Lower lobe of right lung (tissue), 2 donors: ENCODE measurements around the gene CXCR1. TPM values are rescaled to one million over a fixed set of nuclear protein-coding genes. Genes with fewer than 3 reads are reported as not detected.

Experiments
- ATAC-seq, 2 donors: fragments of 200-7000 bp; cut with Tn5 transposase; one replicate each; pipeline ENCODE4 v1.9.1; 2020 to 2022; ENCODE audit warnings: mild to moderate bottlenecking in 2 of 2, moderate library complexity in 2 of 2
- DNase-seq: peaks from one replicate; pipeline ENCODE4 v3.0.0-alpha.2; 2020
- H3K27ac ChIP-seq: fragments of 200-600 bp; one replicate; pipeline ENCODE4 v1.8.0; 2022
- H3K27me3 ChIP-seq: fragments of 200-600 bp; one replicate; pipeline ENCODE4 v1.8.0; 2022; ENCODE audit warnings: low read depth
- H3K36me3 ChIP-seq: fragments of 200-600 bp; one replicate; pipeline ENCODE4 v1.8.0; 2022; ENCODE audit warnings: mild to moderate bottlenecking
- H3K4me1 ChIP-seq: fragments of 200-600 bp; one replicate; pipeline ENCODE4 v1.8.0; 2022
- H3K4me3 ChIP-seq: fragments of 200-600 bp; one replicate; pipeline ENCODE4 v1.8.0; 2022; ENCODE audit warnings: mild to moderate bottlenecking
- H3K9me3 ChIP-seq: fragments of 200-600 bp; one replicate; pipeline ENCODE4 v1.8.0; 2022
- intact Hi-C: fragments of 100-400 bp; cut with DNase I; formaldehyde crosslinking; loops from one replicate; pipeline ENCODE4 v1.11.0; 2022
- total RNA-seq: library from RNA; stranded (reverse); fragmentation: NEBNext Ultra II Directional; extraction: Animal tissue kit (Norgen Biotek cat#: 25700); gene quantifications from one replicate; pipeline ENCODE4 v1.2.1, GENCODE V29; 2021
- TF ChIP-seq, protein P1 (sequence below): fragments of 200-600 bp; IDR thresholded peaks from one replicate; pipeline ENCODE4 v1.8.0; 2022; ENCODE audit warnings: antibody characterized with exemption, mild to moderate bottlenecking
- donor health status: DM: no; HTN: yes; CAD: no; lungs with severe emphysema.

Gene CXCR1
- total RNA-seq, 1 donor from 2014 or later: 10.4 TPM

DNA sequence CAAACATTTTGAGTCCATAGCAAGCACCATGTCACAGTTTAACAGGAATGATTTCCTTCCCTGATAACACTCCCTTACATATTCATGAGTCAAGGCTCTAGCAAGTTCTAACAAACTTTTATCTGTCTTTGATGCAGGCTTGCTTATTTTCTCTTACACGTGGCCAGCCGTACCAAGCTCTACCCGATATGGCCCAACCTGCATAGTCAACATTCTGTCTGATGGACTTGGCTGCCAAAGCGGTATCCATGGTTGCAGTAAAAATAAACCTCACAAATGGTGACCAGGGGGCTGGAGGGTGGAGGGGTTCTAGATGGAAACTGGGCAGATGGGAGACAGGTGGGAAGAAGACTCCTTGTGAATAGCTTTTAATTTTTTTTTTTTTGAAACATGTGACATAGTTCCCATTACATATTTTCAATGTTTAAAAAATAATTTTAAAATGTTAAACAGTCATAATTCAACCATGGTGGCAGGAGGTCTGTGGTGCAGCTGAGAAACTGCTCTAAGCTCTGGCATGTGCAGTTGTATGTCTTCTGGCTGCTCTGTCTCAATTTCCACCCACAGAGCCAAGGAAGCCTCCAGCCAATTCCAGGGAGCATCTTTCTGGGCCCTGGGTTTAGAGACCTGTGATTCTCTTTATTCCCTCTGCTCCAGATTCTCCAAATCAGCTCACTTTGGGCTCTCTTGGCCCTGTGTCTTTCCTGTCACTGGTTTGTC is 20.7 kb upstream of the CXCR1 start:
- ATAC-seq (no peak), DNase-seq (no peak)
- no peak overlapping the region for H3K27ac ChIP-seq
- peaks cover 10% of the 10 kb centered on the region for H3K4me1 ChIP-seq
- intact Hi-C loops: no loop called here
- TF ChIP-seq, protein P1, sequence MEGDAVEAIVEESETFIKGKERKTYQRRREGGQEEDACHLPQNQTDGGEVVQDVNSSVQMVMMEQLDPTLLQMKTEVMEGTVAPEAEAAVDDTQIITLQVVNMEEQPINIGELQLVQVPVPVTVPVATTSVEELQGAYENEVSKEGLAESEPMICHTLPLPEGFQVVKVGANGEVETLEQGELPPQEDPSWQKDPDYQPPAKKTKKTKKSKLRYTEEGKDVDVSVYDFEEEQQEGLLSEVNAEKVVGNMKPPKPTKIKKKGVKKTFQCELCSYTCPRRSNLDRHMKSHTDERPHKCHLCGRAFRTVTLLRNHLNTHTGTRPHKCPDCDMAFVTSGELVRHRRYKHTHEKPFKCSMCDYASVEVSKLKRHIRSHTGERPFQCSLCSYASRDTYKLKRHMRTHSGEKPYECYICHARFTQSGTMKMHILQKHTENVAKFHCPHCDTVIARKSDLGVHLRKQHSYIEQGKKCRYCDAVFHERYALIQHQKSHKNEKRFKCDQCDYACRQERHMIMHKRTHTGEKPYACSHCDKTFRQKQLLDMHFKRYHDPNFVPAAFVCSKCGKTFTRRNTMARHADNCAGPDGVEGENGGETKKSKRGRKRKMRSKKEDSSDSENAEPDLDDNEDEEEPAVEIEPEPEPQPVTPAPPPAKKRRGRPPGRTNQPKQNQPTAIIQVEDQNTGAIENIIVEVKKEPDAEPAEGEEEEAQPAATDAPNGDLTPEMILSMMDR: no peak
- no peaks in the 10 kb centered on the region for H3K36me3 ChIP-seq
- H3K27me3 ChIP-seq: no peaks in the 10 kb centered on the region
- H3K9me3 ChIP-seq: no peaks in the 10 kb centered on the region
- no peak overlapping the region for H3K4me3 ChIP-seq

DNA sequence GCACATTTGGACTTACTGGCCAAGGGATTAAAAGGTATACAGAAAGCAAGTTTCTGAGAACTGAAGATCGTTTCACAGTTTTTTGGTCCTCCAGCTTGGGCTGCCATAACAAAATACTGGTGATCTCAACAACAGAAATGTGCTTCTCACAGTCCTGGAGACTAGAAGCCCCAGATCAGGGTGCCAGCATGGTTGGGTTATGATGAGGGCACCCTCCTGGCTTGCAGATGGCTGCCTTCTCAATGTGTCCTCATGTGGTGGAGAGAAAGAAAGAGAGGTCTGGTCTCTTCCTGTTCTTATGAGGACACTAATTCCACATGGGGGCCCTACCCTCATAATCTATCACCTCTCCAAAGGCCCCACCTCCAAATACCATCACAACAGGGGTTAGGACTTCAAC is 20.1 kb upstream of the CXCR1 start:
- DNase-seq (no peak), ATAC-seq (no peak)
- Histone ChIP-seq H3K4me1 (peaks cover 10% of the 10 kb centered on the region), H3K9me3 (no peaks in the 10 kb centered on the region), H3K27ac (no peak overlapping the region), H3K4me3 (no peak overlapping the region), H3K27me3 (no peaks in the 10 kb centered on the region), H3K36me3 (no peaks in the 10 kb centered on the region)
- TF ChIP-seq, protein P1: no peak
- intact Hi-C loops: no loop called here

DNA sequence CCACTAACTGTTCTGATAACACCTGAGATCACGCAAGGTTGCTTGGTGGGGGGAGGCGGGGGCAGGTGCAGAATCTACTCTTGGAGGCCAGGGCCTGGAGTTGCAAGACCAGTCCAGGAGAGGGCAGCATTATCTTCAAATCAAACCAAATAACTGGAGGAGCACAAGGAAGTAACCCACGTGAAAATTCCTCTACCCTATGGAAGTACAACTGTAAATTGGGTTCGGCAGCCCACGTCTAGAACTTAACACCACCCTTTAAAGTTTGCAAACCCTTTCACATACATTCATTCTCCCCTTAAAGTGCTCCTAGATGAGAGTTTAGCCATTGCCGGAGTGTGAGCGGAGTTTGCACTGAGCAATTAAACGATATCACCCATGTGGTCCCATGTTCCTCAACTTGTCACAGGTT is 19.6 kb upstream of the CXCR1 start:
- H3K9me3 ChIP-seq: no peaks in the 10 kb centered on the region
- no peak overlapping the region for H3K27ac ChIP-seq
- H3K36me3 ChIP-seq: no peaks in the 10 kb centered on the region
- DNase-seq (peak; percentile 77), ATAC-seq (peak; percentile 94 to 96)
- TF ChIP-seq, protein P1: peak; percentile 86
- intact Hi-C loops: no loop called here
- no peaks in the 10 kb centered on the region for H3K27me3 ChIP-seq
- H3K4me1 ChIP-seq: peaks cover 10% of the 10 kb centered on the region
- no peak overlapping the region for H3K4me3 ChIP-seq

DNA sequence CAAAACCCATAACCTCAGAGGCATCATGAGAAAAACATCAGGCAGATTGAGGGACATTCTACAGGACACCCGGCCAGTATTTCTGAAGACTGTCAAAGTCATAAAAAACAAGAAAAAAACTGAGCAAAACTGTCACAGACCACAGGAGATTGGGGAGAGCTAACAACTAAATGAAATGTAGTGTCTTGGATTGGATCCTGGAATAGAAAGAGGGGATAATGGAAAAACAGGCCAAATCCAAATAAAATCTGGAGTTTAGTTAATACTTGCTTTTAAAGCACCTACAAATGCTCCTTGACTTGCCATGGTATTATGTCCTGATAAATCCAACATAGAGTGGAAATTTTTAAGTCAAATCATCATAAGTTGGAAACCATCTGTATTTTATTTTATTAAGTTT is 17.6 kb upstream of the CXCR1 start:
- Histone ChIP-seq H3K36me3 (no peaks in the 10 kb centered on the region), H3K4me1 (peaks cover 10% of the 10 kb centered on the region), H3K4me3 (no peak overlapping the region), H3K9me3 (no peaks in the 10 kb centered on the region), H3K27ac (no peak overlapping the region), H3K27me3 (no peaks in the 10 kb centered on the region)
- intact Hi-C loops: no loop called here
- TF ChIP-seq, protein P1: no peak
- no peak for ATAC-seq
- DNase-seq: no peak

DNA sequence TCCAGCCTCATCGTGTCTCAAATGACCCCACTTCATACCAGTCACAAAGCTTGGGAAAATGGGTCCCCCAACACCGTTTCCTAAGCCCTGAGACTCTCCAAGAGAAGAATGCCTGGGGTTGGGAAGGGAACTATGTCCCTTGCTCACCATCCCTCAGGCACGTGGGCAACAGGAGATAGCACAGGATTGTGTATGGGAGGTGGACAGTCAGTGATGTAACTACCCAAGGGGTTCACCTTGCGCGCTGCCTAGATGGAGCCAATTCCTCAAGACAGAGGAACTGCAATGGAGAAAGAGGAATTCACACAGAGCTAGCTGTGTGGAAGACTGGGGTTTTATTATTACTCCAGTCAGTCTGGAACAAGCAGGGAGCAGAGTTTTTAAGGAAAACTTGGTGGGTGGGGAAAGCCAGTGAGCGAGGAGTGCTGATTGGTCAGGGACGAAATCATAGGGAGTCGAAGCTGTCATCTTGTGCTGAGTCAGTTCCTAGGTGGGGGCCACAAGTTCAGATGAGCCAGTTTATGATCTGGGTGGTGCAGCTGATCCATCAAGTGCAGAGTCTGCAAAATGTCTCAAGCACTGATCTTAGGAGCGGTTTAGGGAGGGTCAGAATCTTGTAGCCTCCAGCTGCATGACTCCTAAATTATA is 13.8 kb upstream of the CXCR1 start:
- Histone ChIP-seq H3K36me3 (no peaks in the 10 kb centered on the region), H3K27me3 (no peaks in the 10 kb centered on the region), H3K9me3 (no peaks in the 10 kb centered on the region), H3K4me3 (no peak overlapping the region), H3K27ac (no peak overlapping the region), H3K4me1 (no peaks in the 10 kb centered on the region)
- TF ChIP-seq, protein P1: no peak
- no peak for DNase-seq
- ATAC-seq: peak in 1 of 2 donors; percentile 19
- intact Hi-C loops: no loop called here
